Stimulated activated CD8-positive, alpha-beta memory T cell treated with anti-CD3 and anti-CD28 coated beads, Interleukin-2, amount 100 ng/mL, for 1 hour (primary cell): Measurements from ENCODE around the gene SULT1A1.

Source experiments
- DNase-seq, 2 donors: peaks; one replicate each; pipeline ENCODE4 v3.0.0-alpha.2; 2020; ENCODE audit warnings: low read depth in 2 of 2

The SULT1A1 gene

GRCh38 chr16:28558456-28558855, 51.4 kb downstream of the SULT1A1 start:
- DNase-seq = no peak

- no peak for DNase-seq
Observed at GRCh38 chr16:28556914-28557320, 52.9 kb downstream of the SULT1A1 start.

DNA sequence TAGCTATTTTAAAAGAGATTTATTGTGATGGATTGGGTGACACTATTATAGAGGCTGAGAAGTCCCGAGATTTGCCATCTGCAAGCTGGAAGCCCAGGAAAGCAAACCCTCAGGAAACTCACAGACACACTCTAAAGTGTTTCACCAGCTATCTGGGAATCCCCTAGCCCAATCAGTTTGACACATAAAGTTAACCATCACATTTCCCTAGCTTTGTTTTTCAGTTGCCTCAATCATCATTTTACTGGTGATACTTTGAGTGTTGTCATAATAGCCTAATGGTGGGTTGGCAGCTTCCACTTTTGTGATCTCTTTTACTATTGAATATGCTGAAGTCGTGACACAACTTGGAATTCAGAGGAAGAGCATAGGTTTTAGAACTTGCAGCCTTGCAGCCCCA, 54.3 kb downstream of the SULT1A1 start:
- no peak for DNase-seq
